CD4-positive, CD25-positive, alpha-beta regulatory T cell (primary cell): ENCODE data around the gene DOCK11. TPM values are rescaled to one million over a fixed set of nuclear protein-coding genes. Genes with fewer than 3 reads are reported as not detected.
"Not testable (repeated sequence)": the region's sequence is repeated elsewhere in the genome, so short reads cannot be mapped to it uniquely, and the experiment has no call there.

ENCODE experiments used
- ATAC-seq, 2 donors: fragments of 150-1000 bp; cut with Tn5 transposase; one replicate each; pipeline ENCODE4 v1.10.0; 2021; ENCODE audit warnings: low read depth in 2 of 2, moderate number of reproducible peaks in 2 of 2, moderate library complexity in 1 of 2
- DNase-seq, 3 donors: peaks; one replicate each; pipeline versions ENCODE4 v3.0.0 to v3.0.0-alpha.2; 2012 to 2022; ENCODE audit warnings: mixed read lengths in 1 of 3
- H3K27ac ChIP-seq: one replicate; pipeline ENCODE4 v1.7.0; 2013; ENCODE audit warnings: mild to moderate bottlenecking, low read length; ENCODE audit not compliant: insufficient read depth, poor library complexity, severe bottlenecking
- H3K27me3 ChIP-seq: one replicate; pipeline ENCODE4 v1.7.0; 2013; ENCODE audit warnings: low read length; ENCODE audit not compliant: control insufficient read depth, insufficient read depth
- H3K36me3 ChIP-seq: one replicate; pipeline ENCODE4 v1.7.0; 2013; ENCODE audit warnings: mild to moderate bottlenecking, low read length, moderate library complexity; ENCODE audit not compliant: control insufficient read depth, insufficient read depth
- H3K4me1 ChIP-seq: 2 replicates; pipeline ENCODE4 v1.7.0; 2013; ENCODE audit warnings: mild to moderate bottlenecking, low read length; ENCODE audit not compliant: insufficient read depth, control insufficient read depth, poor library complexity, severe bottlenecking
- H3K4me3 ChIP-seq: one replicate; pipeline ENCODE4 v1.7.0; 2013; ENCODE audit warnings: low read depth, mild to moderate bottlenecking, low read length, moderate library complexity
- H3K9me3 ChIP-seq, 2 experiments: 1 replicate in 1 of 2; 2 replicates in 1 of 2; pipeline ENCODE4 v1.7.0; 2013; ENCODE audit warnings: low read length in 2 of 2, mild to moderate bottlenecking in 1 of 2, moderate library complexity in 1 of 2; ENCODE audit not compliant: control insufficient read depth in 2 of 2
- H3K27ac Mint-ChIP-seq, 3 donors: one replicate each; pipeline ENCODE4 v1.8.0; 2020 to 2022; ENCODE audit warnings: mild to moderate bottlenecking in 3 of 3, mixed read lengths in 3 of 3, moderate library complexity in 2 of 3
- H3K27me3 Mint-ChIP-seq: one replicate; pipeline ENCODE4 v1.8.0; 2022; ENCODE audit warnings: mild to moderate bottlenecking, mixed read lengths
- H3K36me3 Mint-ChIP-seq: one replicate; pipeline ENCODE4 v1.8.0; 2020; ENCODE audit warnings: mixed read lengths
- H3K4me1 Mint-ChIP-seq, 4 donors: one replicate each; pipeline ENCODE4 v1.8.0; 2020 to 2022; ENCODE audit warnings: mixed read lengths in 4 of 4, mild to moderate bottlenecking in 1 of 4
- H3K4me3 Mint-ChIP-seq, 4 donors: one replicate each; pipeline ENCODE4 v1.8.0; 2020 to 2022; ENCODE audit warnings: mild to moderate bottlenecking in 4 of 4, mixed read lengths in 4 of 4, moderate library complexity in 3 of 4
- H3K9me3 Mint-ChIP-seq, 7 donors: one replicate each; pipeline ENCODE4 v1.8.0; 2020 to 2022; ENCODE audit warnings: mixed read lengths in 7 of 7, mild to moderate bottlenecking in 3 of 7, moderate library complexity in 2 of 7
- polyA plus RNA-seq, 4 donors: library from polyadenylated mRNA; unstranded; fragments of 300-500 nt; fragmentation: Illumina TruSeq; gene quantifications; one replicate each; pipeline ENCODE4 v1.2.3, GENCODE V29; 2021
- total RNA-seq: library from RNA; stranded (reverse); gene quantifications from one replicate; pipeline ENCODE4 v1.2.3, GENCODE V29; 2022

DOCK11 gene
- total and polyA plus RNA-seq, 5 donors from 2014 or later, result 26.5 to 126 (median 35.2) TPM

GRCh38 chrX:118724775-118725174 lies 229.2 kb downstream of the DOCK11 start:
- Mint-ChIP-seq H3K9me3 (peaks cover 0 to 10% (median 0%) of the 10 kb centered on the region in 7 donors), H3K27ac (no peak overlapping the region), H3K27me3 (peaks cover 41% of the 10 kb centered on the region), H3K36me3 (no peaks in the 10 kb centered on the region), H3K4me1 (peaks cover 0 to 9% (median 1%) of the 10 kb centered on the region in 4 donors), H3K4me3 (no peak overlapping the region)
- Histone ChIP-seq H3K4me1 (peaks cover 13% of the 10 kb centered on the region), H3K4me3 (no peak overlapping the region), H3K36me3 (no peaks in the 10 kb centered on the region), H3K9me3 (no peaks in the 10 kb centered on the region), H3K27me3 (peaks cover 5% of the 10 kb centered on the region), H3K27ac (no peak overlapping the region)
- DNase-seq (no peak), ATAC-seq (no peak)

GRCh38 chrX:118726396-118726795 lies 230.8 kb downstream of the DOCK11 start:
- Histone ChIP-seq H3K27me3 (peaks cover 9% of the 10 kb centered on the region), H3K36me3 (no peaks in the 10 kb centered on the region)
- peaks cover 0 to 10% (median 0%) of the 10 kb centered on the region in 7 donors for H3K9me3 Mint-ChIP-seq

GRCh38 chrX:118726887-118727685 lies 231.5 kb downstream of the DOCK11 start, which contains the start of gene IL13RA1:
Gene IL13RA1 (plus strand): TSS chrX:118727606. CDS start chrX:118727639, 33 bp downstream.
- peaks cover 0 to 8% (median 0%) of the 10 kb centered on the region in 7 donors for H3K9me3 Mint-ChIP-seq
- DNase-seq, result no peak
- no peak for ATAC-seq
- Histone ChIP-seq H3K36me3 (no peaks in the 10 kb centered on the region), H3K4me3 (no peak within 1 kb of the TSS), H3K9me3 (no peaks in the 10 kb centered on the region), H3K4me1 (peaks cover 13% of the 10 kb centered on the region), H3K27me3 (peaks cover 9% of the 10 kb centered on the region), H3K27ac (no peak within 1 kb of the TSS)
- peaks cover 0 to 9% (median 1%) of the 10 kb centered on the region in 4 donors for H3K4me1 Mint-ChIP-seq
- peaks cover 52% of the 10 kb centered on the region for H3K27me3 Mint-ChIP-seq
- no peaks in the 10 kb centered on the region for H3K36me3 Mint-ChIP-seq
- no peak within 1 kb of the TSS for H3K27ac Mint-ChIP-seq
- H3K4me3 Mint-ChIP-seq, result peak within 1 kb of the TSS; percentile 23 to 79 (median 60)

More at GRCh38 chrX:118726396-118726795, 230.8 kb downstream of the DOCK11 start:
- H3K27ac ChIP-seq, result no peak overlapping the region
- DNase-seq, result no peak
- H3K27ac Mint-ChIP-seq, result no peak overlapping the region
- peaks cover 0 to 9% (median 1%) of the 10 kb centered on the region in 4 donors for H3K4me1 Mint-ChIP-seq
- ATAC-seq, result no peak
- no peaks in the 10 kb centered on the region for H3K9me3 ChIP-seq
- no peak overlapping the region for H3K4me3 ChIP-seq
- no peaks in the 10 kb centered on the region for H3K36me3 Mint-ChIP-seq
- H3K27me3 Mint-ChIP-seq, result peaks cover 50% of the 10 kb centered on the region
- peak overlapping the region in 3 of 4 donors; percentile 32 to 52 (median 33) for H3K4me3 Mint-ChIP-seq
- peaks cover 13% of the 10 kb centered on the region for H3K4me1 ChIP-seq

- DNase-seq (no peak), ATAC-seq (no peak)
- no peaks in the 10 kb centered on the region for H3K9me3 ChIP-seq
- H3K36me3 ChIP-seq, result no peaks in the 10 kb centered on the region
- H3K36me3 Mint-ChIP-seq, result no peaks in the 10 kb centered on the region
- no peak overlapping the region for H3K27ac Mint-ChIP-seq
- no peak overlapping the region for H3K27ac ChIP-seq
- H3K4me1 ChIP-seq, result peaks cover 13% of the 10 kb centered on the region
- peaks cover 0 to 9% (median 1%) of the 10 kb centered on the region in 4 donors for H3K4me1 Mint-ChIP-seq
- peak overlapping the region; percentile 23 to 62 (median 52) for H3K4me3 Mint-ChIP-seq
- H3K27me3 Mint-ChIP-seq, result peaks cover 56% of the 10 kb centered on the region
- H3K27me3 ChIP-seq, result peaks cover 10% of the 10 kb centered on the region
- no peak overlapping the region for H3K4me3 ChIP-seq
- peaks cover 0 to 7% (median 0%) of the 10 kb centered on the region in 7 donors for H3K9me3 Mint-ChIP-seq
These were observed 232.2 kb downstream of the DOCK11 start for GRCh38 chrX:118727686-118728339.

- Histone ChIP-seq H3K9me3 (no peaks in the 10 kb centered on the region), H3K4me1 (peaks cover 13% of the 10 kb centered on the region), H3K27ac (no peak overlapping the region), H3K4me3 (no peak overlapping the region), H3K36me3 (no peaks in the 10 kb centered on the region), H3K27me3 (peaks cover 13% of the 10 kb centered on the region)
- H3K9me3 Mint-ChIP-seq, result peaks cover 0 to 5% (median 0%) of the 10 kb centered on the region in 7 donors
- no peaks in the 10 kb centered on the region for H3K36me3 Mint-ChIP-seq
- H3K4me3 Mint-ChIP-seq, result no peak overlapping the region
- H3K27me3 Mint-ChIP-seq, result peaks cover 48% of the 10 kb centered on the region
- no peak for DNase-seq
- no peak for ATAC-seq
- H3K4me1 Mint-ChIP-seq, result peaks cover 0 to 9% (median 1%) of the 10 kb centered on the region in 4 donors
- no peak overlapping the region for H3K27ac Mint-ChIP-seq
These were observed 233.5 kb downstream of the DOCK11 start for GRCh38 chrX:118729042-118729652.

- H3K4me1 ChIP-seq, result peaks cover 13% of the 10 kb centered on the region
- no peaks in the 10 kb centered on the region for H3K36me3 Mint-ChIP-seq
- ATAC-seq (no peak), DNase-seq (no peak)
- H3K4me1 Mint-ChIP-seq, result peaks cover 0 to 9% (median 1%) of the 10 kb centered on the region in 4 donors
- H3K9me3 ChIP-seq, result no peaks in the 10 kb centered on the region
- peaks cover 0 to 6% (median 2%) of the 10 kb centered on the region in 7 donors for H3K9me3 Mint-ChIP-seq
- H3K27ac Mint-ChIP-seq, result no peak overlapping the region
- H3K4me3 ChIP-seq, result no peak overlapping the region
- no peak overlapping the region for H3K27ac ChIP-seq
- peaks cover 13% of the 10 kb centered on the region for H3K27me3 ChIP-seq
- no peak overlapping the region for H3K4me3 Mint-ChIP-seq
- peaks cover 42% of the 10 kb centered on the region for H3K27me3 Mint-ChIP-seq
- no peaks in the 10 kb centered on the region for H3K36me3 ChIP-seq
These were observed 235.1 kb downstream of the DOCK11 start for GRCh38 chrX:118730500-118731247.

- not testable (repeated sequence) for H3K27me3 ChIP-seq, H3K27ac ChIP-seq, ATAC-seq, H3K4me1 Mint-ChIP-seq, H3K36me3 ChIP-seq, H3K4me3 ChIP-seq, H3K4me3 Mint-ChIP-seq, DNase-seq, H3K36me3 Mint-ChIP-seq, H3K4me1 ChIP-seq, H3K9me3 ChIP-seq, H3K27ac Mint-ChIP-seq
- peaks cover 0 to 12% (median 2%) of the 10 kb centered on the region in 7 donors for H3K9me3 Mint-ChIP-seq
- peaks cover 31% of the 10 kb centered on the region for H3K27me3 Mint-ChIP-seq
These were observed 236.9 kb downstream of the DOCK11 start for GRCh38 chrX:118732551-118732950.
